Activated naive CD8-positive, alpha-beta T cell treated with anti-CD3 and anti-CD28 coated beads, Interleukin-2, amount 10 ng/mL, durations not matched to agents 7 days and 5 days (primary cell): ENCODE measurements around the gene MOB2. TPM values are rescaled to one million over a fixed set of nuclear protein-coding genes. Genes with fewer than 3 reads are reported as not detected.
A peak's percentile ranks its signal among the peaks of the same experiment; 100 is the strongest.
"Not testable (repeated sequence)": the region's sequence is repeated elsewhere in the genome, so short reads cannot be mapped to it uniquely, and the experiment has no call there.

Experiments used
- ATAC-seq: fragments of 150-1000 bp; cut with Tn5 transposase; one replicate; pipeline ENCODE4 v1.10.0; 2021; ENCODE audit warnings: low read depth, moderate library complexity
- POLR2A ChIA-PET: fragments of 350-600 bp; sonication (Branson Sonifier 250); formaldehyde crosslinking; loops from one replicate; lab custom pipeline; 2021; ENCODE audit warnings: antibody characterized with exemption; lab: Charles Lee
- DNase-seq: peaks from one replicate; pipeline ENCODE4 v3.0.0; 2021
- H3K27ac Mint-ChIP-seq: one replicate; pipeline ENCODE4 v1.8.0; 2022; ENCODE audit warnings: mild to moderate bottlenecking, mixed read lengths
- H3K27me3 Mint-ChIP-seq: one replicate; pipeline ENCODE4 v1.8.0; 2022; ENCODE audit warnings: mild to moderate bottlenecking, moderate library complexity, mixed read lengths
- H3K36me3 Mint-ChIP-seq: one replicate; pipeline ENCODE4 v1.8.0; 2021; ENCODE audit warnings: mild to moderate bottlenecking, mixed read lengths
- H3K4me1 Mint-ChIP-seq: one replicate; pipeline ENCODE4 v1.8.0; 2021; ENCODE audit warnings: mixed read lengths
- H3K4me3 Mint-ChIP-seq: one replicate; pipeline ENCODE4 v1.8.0; 2022; ENCODE audit warnings: mild to moderate bottlenecking, moderate library complexity, mixed read lengths
- H3K9me3 Mint-ChIP-seq: one replicate; pipeline ENCODE4 v1.8.0; 2021; ENCODE audit warnings: mixed read lengths
- total RNA-seq, 2 experiments: library from RNA; stranded (reverse); gene quantifications; one replicate each; pipeline ENCODE4 v1.2.3, GENCODE V29; 2021

The MOB2 gene
- total RNA-seq, 2 experiments from 2014 or later = 43.2 to 47.2 TPM

DNA sequence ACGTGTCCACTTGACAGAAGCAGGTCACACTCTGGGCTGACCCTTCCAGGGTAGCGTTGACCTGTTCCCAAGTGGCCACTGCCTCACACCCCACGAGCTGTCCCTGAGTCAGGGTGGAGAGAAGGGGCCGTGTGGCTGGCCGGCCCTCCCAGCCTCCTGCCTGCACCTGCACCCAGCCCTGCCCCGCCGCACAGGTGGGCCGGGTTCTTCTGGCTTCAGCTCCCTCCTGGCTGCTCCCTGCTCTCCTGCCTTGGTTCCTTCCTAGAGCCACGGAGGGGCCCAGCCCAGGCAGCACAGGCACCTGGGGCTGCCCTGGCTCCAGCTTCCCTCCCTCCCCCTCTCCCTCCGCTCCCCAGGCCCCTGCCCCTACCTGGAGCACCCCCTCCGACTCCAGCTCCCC is 42.3 kb downstream of the MOB2 start:
- no peaks in the 10 kb centered on the region for H3K36me3 Mint-ChIP-seq
- no peaks in the 10 kb centered on the region for H3K27me3 Mint-ChIP-seq
- H3K4me3 Mint-ChIP-seq = no peak overlapping the region
- no peak overlapping the region for H3K27ac Mint-ChIP-seq
- no peaks in the 10 kb centered on the region for H3K9me3 Mint-ChIP-seq
- POLR2A ChIA-PET = no interaction called here
- no peaks in the 10 kb centered on the region for H3K4me1 Mint-ChIP-seq
- DNase-seq (no peak), ATAC-seq (no peak)

DNA sequence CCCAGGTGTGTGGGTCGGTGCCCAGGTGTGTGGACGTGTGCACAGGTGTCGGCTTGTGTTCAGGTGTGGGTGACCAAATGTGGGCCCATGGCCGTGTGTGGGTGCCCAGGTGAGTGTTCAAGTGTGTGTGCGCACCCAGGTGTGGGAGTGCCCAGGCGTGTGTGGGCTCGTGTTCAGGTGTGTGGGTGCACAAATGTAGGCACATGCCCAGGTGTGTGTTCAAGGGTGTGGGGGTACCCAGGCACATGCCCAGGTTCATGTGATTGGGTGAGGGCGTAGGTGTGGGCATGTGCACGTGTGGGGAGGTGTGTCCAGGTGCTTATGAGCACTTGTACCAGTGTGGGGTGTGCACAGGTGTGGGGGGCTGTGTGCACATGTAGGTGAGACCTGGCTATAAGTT is 42.8 kb downstream of the MOB2 start:
- no peak overlapping the region for H3K4me3 Mint-ChIP-seq
- H3K27ac Mint-ChIP-seq = no peak overlapping the region
- no peaks in the 10 kb centered on the region for H3K27me3 Mint-ChIP-seq
- POLR2A ChIA-PET = no interaction called here
- H3K36me3 Mint-ChIP-seq = no peaks in the 10 kb centered on the region
- no peak for ATAC-seq
- H3K9me3 Mint-ChIP-seq = no peaks in the 10 kb centered on the region
- DNase-seq = no peak
- H3K4me1 Mint-ChIP-seq = no peaks in the 10 kb centered on the region

DNA sequence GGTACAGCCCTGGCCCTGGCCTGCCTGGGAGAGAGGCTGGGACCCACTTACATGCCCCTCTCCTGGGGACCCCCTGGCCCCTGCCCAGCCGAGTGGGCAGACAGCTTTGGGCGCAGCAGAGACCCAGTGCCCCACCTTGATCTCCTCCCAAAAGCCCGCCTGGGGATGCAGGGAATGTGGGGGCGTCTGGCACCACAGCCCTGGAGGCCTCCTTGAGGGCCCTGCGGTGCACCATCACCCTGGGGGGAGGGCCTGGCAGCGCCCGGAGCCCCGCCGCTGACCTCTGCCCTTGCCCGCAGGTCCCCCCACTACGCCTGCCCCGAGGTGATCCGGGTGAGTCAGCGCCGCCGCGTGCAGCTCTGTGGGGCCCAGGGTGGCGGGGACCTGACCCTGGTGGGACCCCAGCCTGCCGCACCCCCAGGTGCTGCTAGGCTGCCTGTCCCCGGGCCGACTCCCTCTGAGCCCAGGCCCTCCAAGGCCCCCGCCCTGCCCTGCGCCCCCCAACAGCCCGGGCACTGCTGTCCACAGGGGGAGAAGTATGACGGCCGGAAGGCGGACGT is 43.7 kb downstream of the MOB2 start:
- ATAC-seq (no peak), DNase-seq (no peak)
- POLR2A ChIA-PET = no interaction called here
- no peaks in the 10 kb centered on the region for H3K4me1 Mint-ChIP-seq
- no peaks in the 10 kb centered on the region for H3K9me3 Mint-ChIP-seq
- no peaks in the 10 kb centered on the region for H3K27me3 Mint-ChIP-seq
- H3K27ac Mint-ChIP-seq = no peak overlapping the region
- H3K4me3 Mint-ChIP-seq = no peak overlapping the region
- H3K36me3 Mint-ChIP-seq = no peaks in the 10 kb centered on the region

DNA sequence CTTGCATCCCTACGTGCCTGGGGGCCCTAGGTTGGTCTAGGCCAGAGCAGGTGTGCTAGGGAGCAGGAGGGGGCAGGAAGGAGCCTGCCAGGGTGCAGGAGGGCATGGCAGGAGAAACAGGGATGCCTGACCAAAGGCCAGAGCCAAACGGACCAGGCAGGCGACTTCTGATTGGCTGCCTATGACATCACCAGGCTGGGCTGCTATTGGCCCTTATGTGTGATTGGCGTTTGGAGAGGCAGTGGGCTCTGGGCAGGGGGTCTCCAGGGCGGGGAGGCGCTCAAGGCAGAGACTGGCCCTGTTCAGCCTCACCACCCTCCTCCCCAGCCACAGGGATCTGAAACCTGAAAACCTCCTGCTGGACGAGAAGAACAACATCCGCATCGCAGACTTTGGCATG is 44.4 kb downstream of the MOB2 start:
- H3K27me3 Mint-ChIP-seq = no peaks in the 10 kb centered on the region
- POLR2A ChIA-PET = no interaction called here
- no peaks in the 10 kb centered on the region for H3K4me1 Mint-ChIP-seq
- no peaks in the 10 kb centered on the region for H3K36me3 Mint-ChIP-seq
- no peak for DNase-seq
- no peaks in the 10 kb centered on the region for H3K9me3 Mint-ChIP-seq
- no peak overlapping the region for H3K4me3 Mint-ChIP-seq
- H3K27ac Mint-ChIP-seq = no peak overlapping the region
- no peak for ATAC-seq

DNA sequence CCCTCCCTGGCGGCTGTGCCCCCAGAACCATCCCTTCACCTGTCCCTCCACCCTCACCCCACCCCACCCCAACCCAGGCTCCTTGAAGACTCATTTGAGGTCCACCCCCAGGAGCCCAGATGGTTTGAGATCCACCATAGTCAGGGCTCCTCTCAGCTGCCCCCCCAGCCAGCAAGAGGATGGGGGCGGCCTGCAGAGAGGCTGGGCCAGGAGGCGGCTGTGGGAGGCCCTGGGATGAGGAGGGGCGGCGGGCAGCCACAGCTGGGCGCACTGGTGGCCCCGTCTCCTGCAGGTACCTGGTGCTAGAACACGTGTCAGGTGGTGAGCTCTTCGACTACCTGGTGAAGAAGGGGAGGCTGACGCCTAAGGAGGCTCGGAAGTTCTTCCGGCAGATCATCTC is 46.1 kb downstream of the MOB2 start:
- Mint-ChIP-seq H3K9me3 (no peaks in the 10 kb centered on the region), H3K36me3 (no peaks in the 10 kb centered on the region), H3K27ac (no peak overlapping the region), H3K4me1 (no peaks in the 10 kb centered on the region), H3K4me3 (no peak overlapping the region), H3K27me3 (no peaks in the 10 kb centered on the region)
- POLR2A ChIA-PET = no interaction called here
- no peak for DNase-seq
- no peak for ATAC-seq

DNA sequence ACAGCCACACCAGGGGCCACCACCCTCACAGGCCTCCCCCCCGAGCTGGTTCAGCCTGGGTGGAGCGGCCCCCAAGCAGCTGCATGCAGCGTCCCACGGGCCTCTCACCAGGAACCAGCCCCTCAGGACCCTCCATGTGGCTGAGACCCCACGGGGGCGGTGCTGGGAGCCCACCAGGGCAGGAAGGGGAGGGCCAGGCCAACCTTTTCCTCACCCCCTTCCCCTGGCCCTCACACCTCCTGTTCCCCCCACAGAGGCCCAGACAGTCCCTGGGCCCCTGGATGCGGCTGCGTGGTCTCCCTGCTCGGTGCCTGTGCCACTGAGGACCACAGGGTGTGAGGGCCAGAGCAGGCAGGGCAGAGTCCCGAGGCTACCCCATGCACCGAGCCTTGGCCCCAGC is 46.5 kb downstream of the MOB2 start:
- POLR2A ChIA-PET = no interaction called here
- Mint-ChIP-seq H3K4me1 (no peaks in the 10 kb centered on the region), H3K9me3 (no peaks in the 10 kb centered on the region), H3K27me3 (no peaks in the 10 kb centered on the region), H3K27ac (no peak overlapping the region), H3K36me3 (no peaks in the 10 kb centered on the region), H3K4me3 (no peak overlapping the region)
- DNase-seq (no peak), ATAC-seq (no peak)

DNA sequence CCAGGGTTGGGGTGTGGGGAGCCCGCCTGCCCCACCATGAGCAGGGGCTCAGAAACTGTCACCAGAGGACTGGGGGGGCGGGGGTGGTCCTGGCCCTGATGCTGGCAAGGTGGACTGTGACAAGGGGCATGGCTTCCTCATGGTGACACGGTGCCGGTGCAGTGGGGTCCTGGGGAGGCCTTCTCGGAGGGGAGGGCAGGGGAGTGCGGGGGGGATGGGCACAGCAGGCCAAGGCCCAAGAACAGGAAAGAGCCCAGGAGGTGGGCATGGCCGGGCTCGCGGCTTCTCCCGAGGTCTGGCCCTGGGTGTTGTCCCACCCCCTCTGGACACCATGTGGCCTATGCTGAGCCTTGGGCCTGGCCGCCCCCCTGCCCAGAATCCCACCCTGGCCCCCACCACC is 47.2 kb downstream of the MOB2 start:
- Mint-ChIP-seq H3K36me3 (no peaks in the 10 kb centered on the region), H3K4me3 (no peak overlapping the region), H3K9me3 (no peaks in the 10 kb centered on the region), H3K27ac (no peak overlapping the region), H3K4me1 (no peaks in the 10 kb centered on the region), H3K27me3 (no peaks in the 10 kb centered on the region)
- DNase-seq (no peak), ATAC-seq (no peak)
- POLR2A ChIA-PET = no interaction called here

DNA sequence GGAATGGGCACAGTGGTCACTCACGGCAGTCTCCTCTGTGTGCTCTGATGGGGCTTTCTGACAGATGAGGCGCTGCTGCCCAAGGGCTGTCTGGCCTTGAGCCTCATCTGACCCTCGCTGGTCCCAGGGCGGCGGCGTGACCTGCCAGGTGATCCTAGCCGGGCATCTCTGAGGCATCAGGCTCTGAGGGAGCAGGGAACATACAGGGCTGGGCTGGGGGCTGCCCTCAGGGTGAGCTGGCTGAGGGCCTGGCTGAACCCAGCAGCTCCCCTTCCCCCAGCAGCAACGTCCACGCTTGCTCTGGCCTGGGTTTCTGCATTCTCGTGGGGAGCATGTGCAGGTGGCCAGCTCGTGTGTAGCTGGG is 47.6 kb downstream of the MOB2 start:
- ATAC-seq = no peak
- Mint-ChIP-seq H3K4me1 (no peaks in the 10 kb centered on the region), H3K27me3 (no peaks in the 10 kb centered on the region), H3K4me3 (no peak overlapping the region), H3K9me3 (no peaks in the 10 kb centered on the region), H3K27ac (no peak overlapping the region), H3K36me3 (no peaks in the 10 kb centered on the region)
- POLR2A ChIA-PET = no interaction called here
- DNase-seq = no peak

DNA sequence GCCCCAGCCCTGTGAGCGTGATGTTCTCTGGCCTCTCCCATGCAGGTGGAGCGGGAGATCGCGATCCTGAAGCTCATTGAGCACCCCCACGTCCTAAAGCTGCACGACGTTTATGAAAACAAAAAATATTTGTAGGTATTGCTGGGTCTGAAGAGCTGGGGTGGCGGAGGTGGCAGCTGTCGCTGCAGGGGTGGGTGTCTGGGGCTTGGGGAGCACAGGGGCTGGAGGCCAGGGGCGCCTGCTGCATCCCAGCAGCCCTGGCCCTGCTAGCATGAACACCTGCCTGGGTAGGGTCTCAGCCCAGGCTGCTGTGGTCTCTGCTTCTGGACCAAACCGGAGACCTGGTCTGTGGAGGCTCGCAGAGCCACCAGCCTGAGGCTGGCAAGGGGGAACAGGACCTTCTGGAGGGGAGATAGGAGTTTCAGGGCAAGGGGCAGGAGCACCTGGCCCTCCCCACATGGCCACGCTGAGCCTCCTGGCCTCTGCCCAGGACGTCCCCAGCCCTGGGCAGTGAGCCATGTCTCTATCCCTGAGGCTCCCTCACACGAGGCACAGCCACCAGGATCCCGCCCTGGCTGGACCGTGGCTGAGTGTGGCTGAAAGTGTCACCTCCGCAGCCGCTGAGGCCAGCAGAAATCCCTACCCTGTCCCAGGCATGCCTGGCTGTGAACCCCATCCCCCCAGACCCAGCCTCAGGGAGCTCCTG is 48.2 kb downstream of the MOB2 start:
- POLR2A ChIA-PET = no interaction called here
- H3K4me1 Mint-ChIP-seq = no peaks in the 10 kb centered on the region
- no peaks in the 10 kb centered on the region for H3K9me3 Mint-ChIP-seq
- H3K36me3 Mint-ChIP-seq = no peaks in the 10 kb centered on the region
- ATAC-seq = no peak
- no peak for DNase-seq
- no peaks in the 10 kb centered on the region for H3K27me3 Mint-ChIP-seq
- H3K27ac Mint-ChIP-seq = no peak overlapping the region
- no peak overlapping the region for H3K4me3 Mint-ChIP-seq

DNA sequence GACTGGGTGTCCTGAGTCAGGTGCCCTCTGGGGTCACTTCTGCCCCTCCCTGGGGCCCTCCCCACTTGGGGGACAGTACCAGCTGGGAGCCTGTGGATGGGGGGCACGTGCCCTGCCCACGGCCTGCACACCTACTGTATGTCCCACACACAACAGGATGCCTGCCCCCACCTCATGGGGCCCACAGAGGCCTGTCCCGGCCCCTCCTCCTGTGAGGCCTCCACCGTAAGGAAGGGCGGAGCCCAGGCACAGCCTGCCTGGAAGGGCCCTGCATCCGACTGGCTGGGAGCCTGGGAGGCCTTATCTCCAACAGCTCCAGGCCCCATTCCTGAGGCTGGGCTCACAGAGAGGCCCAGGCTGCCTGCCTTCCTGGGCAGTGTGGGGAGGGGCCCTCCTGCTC is 49.1 kb downstream of the MOB2 start:
- H3K27ac Mint-ChIP-seq = no peak overlapping the region
- no peaks in the 10 kb centered on the region for H3K27me3 Mint-ChIP-seq
- POLR2A ChIA-PET = no interaction called here
- ATAC-seq (no peak), DNase-seq (no peak)
- H3K4me3 Mint-ChIP-seq = no peak overlapping the region
- H3K9me3 Mint-ChIP-seq = no peaks in the 10 kb centered on the region
- H3K4me1 Mint-ChIP-seq = no peaks in the 10 kb centered on the region
- H3K36me3 Mint-ChIP-seq = no peaks in the 10 kb centered on the region

DNA sequence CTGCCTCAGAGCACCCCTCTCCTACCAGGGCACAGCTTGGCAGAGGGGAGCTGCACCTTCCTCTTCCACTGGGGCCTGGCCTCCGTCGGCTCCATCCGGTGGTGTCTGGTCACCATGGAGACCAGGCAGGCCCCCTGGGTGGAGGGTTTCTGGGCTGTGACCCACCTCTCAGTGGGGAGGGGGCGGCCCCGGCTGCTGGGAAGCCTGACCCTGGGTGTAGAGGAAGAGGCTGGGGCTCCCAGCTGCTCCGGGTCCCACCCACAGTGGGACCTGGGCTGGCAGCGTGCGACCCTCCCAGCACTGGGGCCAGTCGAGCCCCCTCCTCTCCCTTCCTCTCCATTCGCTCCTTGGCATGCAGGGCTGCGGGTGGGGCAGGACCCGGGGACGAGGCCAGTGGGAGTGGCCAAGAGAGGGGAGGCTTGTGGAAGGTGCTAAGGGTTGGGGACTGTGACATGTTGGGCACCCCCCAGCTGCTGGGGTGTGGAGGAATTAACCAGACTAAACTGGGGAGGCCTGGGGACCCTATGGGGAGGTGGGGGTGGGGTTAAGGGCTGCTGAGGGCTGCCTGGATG is 50.0 kb downstream of the MOB2 start:
- no peak overlapping the region for H3K4me3 Mint-ChIP-seq
- POLR2A ChIA-PET = no interaction called here
- no peaks in the 10 kb centered on the region for H3K9me3 Mint-ChIP-seq
- ATAC-seq = peak; percentile 21
- no peak for DNase-seq
- H3K4me1 Mint-ChIP-seq = no peaks in the 10 kb centered on the region
- no peak overlapping the region for H3K27ac Mint-ChIP-seq
- no peaks in the 10 kb centered on the region for H3K36me3 Mint-ChIP-seq
- H3K27me3 Mint-ChIP-seq = no peaks in the 10 kb centered on the region

DNA sequence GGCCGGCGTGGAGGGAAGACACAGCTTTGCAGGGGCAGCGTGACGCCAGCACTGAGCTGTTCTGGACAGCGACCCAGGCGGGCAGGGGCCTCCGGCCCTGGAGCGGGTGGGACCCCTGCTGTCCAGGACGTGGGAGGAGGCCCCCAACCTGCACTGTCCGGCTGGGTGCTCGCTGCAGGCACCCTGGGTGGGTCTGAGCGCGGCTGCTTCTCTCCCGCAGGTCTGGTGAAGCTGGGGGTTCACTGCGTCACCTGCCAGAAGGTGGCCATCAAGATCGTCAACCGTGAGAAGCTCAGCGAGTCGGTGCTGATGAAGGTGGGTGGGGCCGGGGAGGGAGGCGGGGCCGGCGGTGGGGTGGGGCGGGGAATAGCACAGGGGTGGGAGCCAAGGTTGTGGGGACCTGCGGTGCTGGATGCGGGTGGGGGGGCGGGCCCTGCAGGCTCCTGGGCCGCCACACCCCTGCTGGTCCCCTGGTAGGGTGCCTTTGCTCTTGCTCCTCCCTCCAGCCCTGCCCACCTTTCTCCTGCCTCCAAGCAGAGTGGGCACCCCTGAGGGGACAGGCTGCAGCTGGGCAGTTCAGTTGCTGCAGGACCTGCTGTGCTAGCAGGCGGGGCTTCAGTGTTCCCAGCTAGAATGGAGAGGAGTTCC is 50.6 kb downstream of the MOB2 start:
- ATAC-seq = no peak
- no peaks in the 10 kb centered on the region for H3K36me3 Mint-ChIP-seq
- H3K4me1 Mint-ChIP-seq = no peaks in the 10 kb centered on the region
- DNase-seq = no peak
- no peaks in the 10 kb centered on the region for H3K27me3 Mint-ChIP-seq
- H3K4me3 Mint-ChIP-seq = no peak overlapping the region
- no peak overlapping the region for H3K27ac Mint-ChIP-seq
- POLR2A ChIA-PET = no interaction called here
- H3K9me3 Mint-ChIP-seq = no peaks in the 10 kb centered on the region

DNA sequence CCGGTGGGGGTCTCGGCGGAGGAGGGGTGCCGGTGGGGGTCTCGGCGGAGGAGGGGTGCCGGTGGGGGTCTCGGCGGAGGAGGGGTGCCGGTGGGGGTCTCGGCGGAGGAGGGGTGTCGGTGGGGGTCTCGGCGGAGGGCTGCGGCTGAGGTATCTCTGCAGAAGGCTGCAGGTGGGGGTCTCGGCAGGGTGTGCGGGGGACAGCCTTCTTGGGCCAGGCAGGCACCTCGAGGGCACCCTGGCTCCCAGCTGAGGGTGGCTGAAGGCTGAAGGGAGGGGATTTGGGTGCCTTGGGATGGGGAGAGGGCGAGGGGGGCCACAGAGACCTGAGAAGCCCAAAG is 51.1 kb downstream of the MOB2 start:
- H3K4me3 Mint-ChIP-seq, H3K27me3 Mint-ChIP-seq, H3K27ac Mint-ChIP-seq, H3K9me3 Mint-ChIP-seq, POLR2A ChIA-PET, H3K36me3 Mint-ChIP-seq, DNase-seq, H3K4me1 Mint-ChIP-seq, ATAC-seq: not testable (repeated sequence)

DNA sequence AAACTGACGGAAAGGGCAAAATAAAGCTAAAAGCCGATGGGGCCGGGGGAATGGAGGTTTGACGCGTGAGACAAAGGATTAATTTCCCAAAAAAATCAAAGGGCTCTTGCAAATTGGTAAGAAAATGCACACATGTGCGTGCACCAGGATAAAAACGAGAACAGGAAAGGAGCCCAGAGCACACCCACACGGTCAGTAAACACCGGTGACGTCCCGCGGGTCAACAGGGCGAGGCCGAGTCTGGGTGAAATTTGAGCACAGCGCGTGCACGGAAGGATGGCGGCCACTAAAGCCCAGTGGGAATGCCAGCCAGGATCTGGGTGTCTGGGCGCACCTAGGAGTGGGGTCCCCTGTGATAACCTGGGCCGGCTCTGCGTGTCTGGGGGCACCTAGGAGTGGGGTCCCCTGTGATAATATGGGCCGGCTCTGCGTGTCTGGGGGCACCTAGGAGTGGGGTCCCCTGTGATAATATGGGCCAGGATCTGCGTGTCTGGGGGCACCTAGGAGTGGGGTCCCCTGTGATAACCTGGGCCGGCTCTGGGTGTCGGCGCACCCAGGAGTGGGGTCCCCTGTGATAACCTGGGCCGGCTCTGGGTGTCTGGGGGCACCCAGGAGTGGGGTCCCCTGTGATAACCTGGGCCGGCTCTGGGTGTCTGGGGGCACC is 52.5 kb downstream of the MOB2 start:
- no peak for ATAC-seq
- Mint-ChIP-seq H3K27me3 (no peaks in the 10 kb centered on the region), H3K4me1 (no peaks in the 10 kb centered on the region), H3K9me3 (no peaks in the 10 kb centered on the region), H3K4me3 (no peak overlapping the region), H3K36me3 (no peaks in the 10 kb centered on the region), H3K27ac (no peak overlapping the region)
- POLR2A ChIA-PET = no interaction called here
- DNase-seq = no peak
